K562 treated with DMSO at 1 percent for 12 hours (cell line): ENCODE data around the gene FAM216A. TPM values are rescaled to one million over a fixed set of nuclear protein-coding genes. Genes with fewer than 3 reads are reported as not detected.

Experiments
- total RNA-seq: library from RNA; unstranded; fragments of 300-600 nt; gene quantifications from 2 replicates; pipeline ENCODE4 v1.2.3, GENCODE V29; 2022; ENCODE audit not compliant: insufficient read depth

The FAM216A gene, protein sequence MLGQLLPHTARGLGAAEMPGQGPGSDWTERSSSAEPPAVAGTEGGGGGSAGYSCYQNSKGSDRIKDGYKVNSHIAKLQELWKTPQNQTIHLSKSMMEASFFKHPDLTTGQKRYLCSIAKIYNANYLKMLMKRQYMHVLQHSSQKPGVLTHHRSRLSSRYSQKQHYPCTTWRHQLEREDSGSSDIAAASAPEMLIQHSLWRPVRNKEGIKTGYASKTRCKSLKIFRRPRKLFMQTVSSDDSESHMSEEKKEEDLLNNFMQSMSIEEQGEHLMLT
- total RNA-seq, result 9.5 and 10.1 TPM in 2 replicates

DNA sequence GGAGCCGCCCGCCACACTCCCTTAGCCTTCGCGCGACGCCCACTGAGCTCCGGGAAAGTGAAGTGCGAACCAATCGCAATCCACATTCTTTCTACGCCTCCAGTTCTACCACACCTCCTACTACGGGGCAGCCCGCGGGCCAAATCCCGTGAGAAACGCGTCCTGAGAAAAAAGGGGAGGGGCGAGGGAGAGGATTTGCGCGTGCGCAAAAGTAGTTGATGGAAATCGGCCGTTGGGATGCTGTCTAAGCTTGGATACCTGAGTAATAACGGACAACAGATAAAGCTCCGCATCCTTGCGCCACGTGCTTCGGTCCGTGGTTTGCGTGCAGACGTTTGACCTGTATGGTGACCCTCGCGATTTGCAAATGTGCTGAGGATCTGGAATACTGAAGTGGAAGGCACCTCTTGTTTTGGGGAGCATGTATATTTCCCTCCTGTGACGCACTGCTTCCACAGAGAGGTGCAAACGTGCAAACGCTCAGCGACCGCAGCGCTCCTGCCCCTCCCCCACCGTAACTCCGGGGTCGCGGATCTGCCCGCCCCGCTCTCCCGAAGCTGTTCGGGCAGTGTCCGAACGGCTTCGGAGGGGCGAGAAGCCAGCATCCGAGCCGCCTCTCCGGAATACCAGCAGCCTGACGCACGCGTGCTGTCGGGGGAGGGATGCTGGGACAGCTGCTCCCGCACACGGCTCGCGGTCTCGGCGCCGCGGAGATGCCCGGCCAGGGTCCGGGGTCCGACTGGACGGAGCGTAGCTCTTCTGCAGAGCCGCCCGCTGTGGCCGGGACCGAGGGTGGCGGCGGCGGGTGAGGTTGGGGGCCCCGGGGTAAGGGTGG lies at the start of gene FAM216A, which contains the start of gene GPN3:
Gene FAM216A (plus strand): TSS at position 632 of the 835 bp plus-strand sequence. CDS start 31 bp downstream, at position 663.
Gene GPN3 (minus strand): TSS at position 44 of the 835 bp plus-strand sequence. CDS start 54 bp downstream, outside the sequence.

DNA sequence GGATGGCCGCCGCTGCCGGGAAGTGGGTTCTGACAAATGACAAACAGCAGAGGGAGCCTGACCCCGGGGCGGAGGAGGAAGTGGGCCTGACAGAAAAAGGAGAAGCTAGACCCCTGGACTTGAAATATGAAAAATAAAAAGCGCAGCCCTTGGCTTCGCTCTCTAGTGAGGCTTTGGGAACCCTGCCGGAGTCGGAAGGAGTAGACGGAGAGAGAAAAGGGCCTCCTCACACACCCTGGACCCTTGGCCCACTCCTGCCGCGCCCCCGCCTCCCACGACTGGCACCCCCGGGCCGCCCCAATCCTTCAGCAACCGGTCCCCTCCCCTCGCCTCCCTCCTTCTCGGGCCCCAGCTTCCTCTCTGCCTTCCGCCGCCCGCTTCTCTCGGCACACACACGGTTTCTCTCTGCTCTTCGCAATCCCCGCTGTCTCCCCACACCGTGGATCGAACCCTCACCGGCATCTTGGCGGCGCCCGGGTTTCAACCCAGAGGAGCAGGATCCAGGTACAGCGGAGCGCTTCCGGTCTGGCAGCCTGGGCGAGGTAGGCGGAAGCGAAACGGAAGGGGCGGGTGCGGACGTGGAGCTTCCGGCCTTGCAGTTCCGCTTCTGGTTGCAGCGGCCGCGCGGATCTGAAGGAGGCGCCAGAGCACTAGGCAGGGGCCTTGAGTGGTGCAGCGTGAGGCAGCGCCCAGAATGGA lies 18.7 kb upstream of the FAM216A start, which contains the start of gene ARPC3:
Gene ARPC3 (minus strand): TSS at position 539 of the 699 bp plus-strand sequence. CDS start 77 bp downstream, at position 462.

DNA sequence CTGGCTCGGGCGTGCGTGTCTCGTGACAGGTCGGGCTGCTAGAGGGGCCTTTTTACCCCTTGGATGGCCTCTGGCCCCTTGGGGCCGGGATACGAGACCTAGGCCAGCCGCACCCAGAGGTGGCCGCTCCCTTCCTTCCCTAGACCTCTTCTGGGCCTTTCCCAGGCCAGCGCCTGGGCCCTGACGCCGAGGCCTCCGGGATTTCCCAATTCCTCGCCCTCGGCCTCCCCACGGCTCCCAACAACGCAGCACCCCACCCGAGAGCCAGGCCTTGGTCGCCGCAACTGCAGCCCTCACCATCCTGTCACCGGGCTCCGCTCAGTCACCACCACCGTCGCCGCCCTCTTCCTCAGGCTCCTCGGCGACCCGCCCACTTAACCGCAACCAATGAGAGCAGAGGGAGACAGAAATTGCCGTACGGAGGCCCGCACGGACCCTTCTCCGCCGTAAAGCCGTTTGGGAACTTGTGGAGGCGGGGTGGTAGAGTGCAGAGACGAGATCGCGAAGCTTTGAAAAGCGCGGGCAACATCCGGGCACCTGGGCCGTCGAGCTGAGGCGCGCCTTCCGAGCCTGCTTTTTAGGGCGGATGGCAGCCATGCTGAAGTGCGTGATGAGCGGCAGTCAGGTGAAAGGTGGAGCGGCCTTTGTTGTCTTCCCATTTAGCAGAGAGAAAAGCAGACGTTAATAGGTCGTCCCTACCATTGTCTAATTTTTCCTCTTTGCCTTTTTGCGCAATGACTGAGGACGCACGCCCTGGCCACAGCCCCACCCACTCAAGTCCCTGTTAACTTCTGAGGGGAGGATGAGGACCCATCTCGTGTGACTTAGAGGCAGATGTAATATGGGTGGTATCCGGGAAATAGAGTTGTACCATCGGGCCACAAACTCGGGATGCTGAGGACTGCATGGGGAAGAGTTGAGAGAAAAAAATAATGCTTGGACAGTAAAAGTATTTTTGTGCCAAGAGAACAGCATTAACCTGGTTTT lies 33.4 kb downstream of the FAM216A start, which contains the start of the genes RAD9B and VPS29:
Gene RAD9B (plus strand): TSS at position 580 of the 987 bp plus-strand sequence. CDS start 7 bp downstream, at position 587.
Gene VPS29 (minus strand): TSS at position 360 of the 987 bp plus-strand sequence. CDS start 60 bp downstream, at position 300.

Other genes with a start within 250 kb of the FAM216A start
- 54.4 and 170 TPM in 2 replicates for gene ATP2A2, start 187.6 kb upstream of the FAM216A start, total RNA-seq
- gene ANAPC7, start 65.1 kb upstream of the FAM216A start, total RNA-seq, result 61.8 and 65.9 TPM in 2 replicates
- gene ARPC3, start 18.5 kb upstream of the FAM216A start, total RNA-seq, result 181 and 305 TPM in 2 replicates
- 36.1 and 45.4 TPM in 2 replicates for gene GPN3, start 588 bp upstream of the FAM216A start, total RNA-seq
- gene VPS29, start 33.3 kb downstream of the FAM216A start, total RNA-seq, result 130 and 184 TPM in 2 replicates
- 0.30 TPM in 1 of 2 replicates, not detected in the other for gene RAD9B, start 33.5 kb downstream of the FAM216A start, total RNA-seq
- 5.1 and 17.0 TPM in 2 replicates for gene PPTC7, start 114.5 kb downstream of the FAM216A start, total RNA-seq
- 7.7 and 12.2 TPM in 2 replicates for gene TCTN1, start 145.3 kb downstream of the FAM216A start, total RNA-seq
- 4.4 and 8.1 TPM in 2 replicates for gene HVCN1, start 220.3 kb downstream of the FAM216A start, total RNA-seq